PFSK-1 (cell line): ENCODE data around the gene PDPK1.

ENCODE experiments used
- FOXP2 ChIP-seq: optimal IDR thresholded peaks from 2 replicates; pipeline ENCODE3; 2011; ENCODE audit warnings: borderline replicate concordance, control low read depth, inconsistent platforms; ENCODE audit not compliant: insufficient read depth; ENCODE audit errors: extremely low read length, extremely low read depth
- POLR2AphosphoS5 ChIP-seq: IDR thresholded peaks from 2 replicates; pipeline ENCODE4 v1.6.1; 2012; ENCODE audit warnings: low read depth, mild to moderate bottlenecking, control low read depth, low read length, moderate library complexity
- REST ChIP-seq, 2 experiments: IDR thresholded peaks; 2 replicates each; pipeline versions ENCODE4 v1.6.1 to v1.8.0; 2011 to 2012; ENCODE audit warnings: low read depth in 2 of 2, low read length in 2 of 2, control low read depth in 1 of 2, inconsistent platforms in 1 of 2, mild to moderate bottlenecking in 1 of 2, moderate library complexity in 1 of 2; ENCODE audit not compliant: insufficient read depth in 1 of 2
- SIN3A ChIP-seq: IDR thresholded peaks from 2 replicates; pipeline ENCODE4 v1.6.1; 2012; ENCODE audit warnings: mild to moderate bottlenecking, low read length, moderate library complexity, borderline replicate concordance; ENCODE audit not compliant: insufficient read depth
- TAF1 ChIP-seq: IDR thresholded peaks from 2 replicates; pipeline ENCODE4 v1.6.1; 2012; ENCODE audit warnings: low read length, control low read depth, borderline replicate concordance; ENCODE audit not compliant: insufficient read depth

The PDPK1 gene

GRCh38 chr16:2520097-2520783 lies 17.6 kb upstream of the PDPK1 start, which contains the start of gene AMDHD2:
Gene AMDHD2 (plus strand): TSS chr16:2520371. CDS start chr16:2520459, 88 bp downstream.
- TF ChIP-seq FOXP2 (peak; percentile 96), TAF1 (peak; percentile 45; the same call in 1 of the 2 replicates), SIN3A (peak; percentile 98; the same call in 1 of the 2 replicates), REST (IDR thresholded peaks at IDR 0.05; ENCODE audit: insufficient read depth in 1 of 2, low read depth in 2 of 2, low read length in 2 of 2) (no peak; a peak in 1 of 4 replicates), POLR2AphosphoS5 (peak; percentile 73)

- TF ChIP-seq REST (IDR thresholded peaks at IDR 0.05; ENCODE audit: insufficient read depth in 1 of 2, low read depth in 2 of 2, low read length in 2 of 2) (no peak), SIN3A (no peak), TAF1 (no peak), FOXP2 (no peak), POLR2AphosphoS5 (no peak)
Observed at GRCh38 chr16:2520784-2521531, 16.9 kb upstream of the PDPK1 start.

- no peak for TF ChIP-seq FOXP2
- no peak for TF ChIP-seq SIN3A
- no peak for TF ChIP-seq POLR2AphosphoS5
- no peak for TF ChIP-seq REST (IDR thresholded peaks at IDR 0.05; ENCODE audit: insufficient read depth in 1 of 2, low read depth in 2 of 2, low read length in 2 of 2)
- TF ChIP-seq TAF1: no peak
Observed at GRCh38 chr16:2523801-2524231, 14.0 kb upstream of the PDPK1 start.

- no peak for TF ChIP-seq FOXP2
- no peak for TF ChIP-seq REST (IDR thresholded peaks at IDR 0.05; ENCODE audit: insufficient read depth in 1 of 2, low read depth in 2 of 2, low read length in 2 of 2)
- TF ChIP-seq TAF1: no peak
- TF ChIP-seq SIN3A: no peak
- no peak for TF ChIP-seq POLR2AphosphoS5
Observed at GRCh38 chr16:2524339-2524938, 13.4 kb upstream of the PDPK1 start.
